Right lobe of liver (tissue), 6 donors: ENCODE data around the gene DNAJB14. TPM values are rescaled to one million over a fixed set of nuclear protein-coding genes. Genes with fewer than 3 reads are reported as not detected.

Experiments used
- ATAC-seq, 4 donors: fragments of 200-7000 bp; cut with Tn5 transposase; one replicate each; pipeline ENCODE4 v1.9.1; 2020; ENCODE audit warnings: mild to moderate bottlenecking in 4 of 4, moderate library complexity in 4 of 4
- DNase-seq, 3 donors: peaks; one replicate each; pipeline ENCODE4 v3.0.0-alpha.2; 2020
- H3K27ac ChIP-seq, 3 donors: fragments of 200-600 bp; one replicate each; pipeline ENCODE4 v1.8.0; 2022
- H3K27me3 ChIP-seq, 2 donors: fragments of 200-600 bp; one replicate each; pipeline ENCODE4 v1.8.0; 2022
- H3K36me3 ChIP-seq, 4 donors: fragments of 200-600 bp; sonication (generic) in 1 of 4; one replicate each; pipeline versions ENCODE4 v1.5.1 to v1.8.0; 2017 to 2022; ENCODE audit warnings: control low read depth in 1 of 4
- H3K4me1 ChIP-seq, 4 donors: fragments of 200-600 bp; sonication (generic) in 1 of 4; one replicate each; pipeline versions ENCODE4 v1.5.1 to v1.8.0; 2017 to 2022; ENCODE audit warnings: control low read depth in 1 of 4
- H3K4me3 ChIP-seq, 3 donors: fragments of 200-600 bp; one replicate each; pipeline ENCODE4 v1.8.0; 2022
- H3K9me3 ChIP-seq, 4 donors: fragments of 200-600 bp; sonication (generic) in 1 of 4; one replicate each; pipeline versions ENCODE4 v1.5.1 to v1.8.0; 2017 to 2022; ENCODE audit warnings: control low read depth in 1 of 4
- POLR2A ChIP-seq: fragments of 450-650 bp; IDR thresholded peaks from one replicate; pipeline ENCODE4 v1.6.1; 2017; ENCODE audit warnings: antibody characterized with exemption, mild to moderate bottlenecking
- WGBS: methylation state at CpG from one replicate; pipeline ENCODE4 v1.1.6; 2018; ENCODE audit warnings: low coverage, low lambda C conversion rate; ENCODE audit not compliant: insufficient coverage; ENCODE audit errors: missing lambda C conversion rate; 5-methylcytosine and 5-hydroxymethylcytosine counted together
- intact Hi-C, 2 donors: fragments of 100-400 bp; cut with DNase I; formaldehyde crosslinking; loops; one replicate each; pipeline versions ENCODE4 v1.11.2 to v1.14.1; 2022
- total RNA-seq, 6 experiments: library from RNA; depleted of rRNA in 2 of 6; stranded (reverse); fragments of >200 nt in 2 of 6; fragmentation: NEBNext Ultra II Directional in 3 of 6; extraction: Animal tissue kit (Norgen Biotek cat#: 25700) in 3 of 6; gene quantifications; one replicate each; pipeline versions ENCODE4 v1.1.0 to v1.2.4, GENCODE V29; 2016 to 2023
- TF ChIP-seq, protein P1 (sequence below), 4 donors: fragments of 200-600 bp in 3 of 4; fragments of 450-650 bp in 1 of 4; IDR thresholded peaks; one replicate each; pipeline versions ENCODE4 v1.5.1 to v1.8.0; 2016 to 2022; ENCODE audit warnings: antibody characterized with exemption in 4 of 4, mild to moderate bottlenecking in 2 of 4
- donor health status: DM: no; HTN: yes; CAD: no.
- donor health status: DM: no; HTN: no; CAD: no.
- donor health status: DM: no; HTN: no; CAD: no.
- donor health status: DM: no; HTN: yes; CAD: no.
- donor health status: DM: no; HTN: yes; CAD: no.

Gene DNAJB14
- total RNA-seq, 6 experiments from 2014 or later, result 12.2 to 16.6 (median 16.1) TPM

GRCh38 chr4:99859618-99860017 is 86.8 kb downstream of the DNAJB14 start:
- Histone ChIP-seq H3K4me1 (no peaks in the 10 kb centered on the region), H3K27me3 (no peaks in the 10 kb centered on the region), H3K27ac (no peak overlapping the region), H3K4me3 (no peak overlapping the region), H3K9me3 (no peaks in the 10 kb centered on the region), H3K36me3 (no peaks in the 10 kb centered on the region)
- TF ChIP-seq, protein P1, sequence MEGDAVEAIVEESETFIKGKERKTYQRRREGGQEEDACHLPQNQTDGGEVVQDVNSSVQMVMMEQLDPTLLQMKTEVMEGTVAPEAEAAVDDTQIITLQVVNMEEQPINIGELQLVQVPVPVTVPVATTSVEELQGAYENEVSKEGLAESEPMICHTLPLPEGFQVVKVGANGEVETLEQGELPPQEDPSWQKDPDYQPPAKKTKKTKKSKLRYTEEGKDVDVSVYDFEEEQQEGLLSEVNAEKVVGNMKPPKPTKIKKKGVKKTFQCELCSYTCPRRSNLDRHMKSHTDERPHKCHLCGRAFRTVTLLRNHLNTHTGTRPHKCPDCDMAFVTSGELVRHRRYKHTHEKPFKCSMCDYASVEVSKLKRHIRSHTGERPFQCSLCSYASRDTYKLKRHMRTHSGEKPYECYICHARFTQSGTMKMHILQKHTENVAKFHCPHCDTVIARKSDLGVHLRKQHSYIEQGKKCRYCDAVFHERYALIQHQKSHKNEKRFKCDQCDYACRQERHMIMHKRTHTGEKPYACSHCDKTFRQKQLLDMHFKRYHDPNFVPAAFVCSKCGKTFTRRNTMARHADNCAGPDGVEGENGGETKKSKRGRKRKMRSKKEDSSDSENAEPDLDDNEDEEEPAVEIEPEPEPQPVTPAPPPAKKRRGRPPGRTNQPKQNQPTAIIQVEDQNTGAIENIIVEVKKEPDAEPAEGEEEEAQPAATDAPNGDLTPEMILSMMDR (IDR thresholded peaks at IDR 0.05), result no peak
- intact Hi-C loops, result no loop called here
- ATAC-seq (no peak), DNase-seq (no peak)
- WGBS, result 83% methylated on average over 2 of the region's 2 CpGs

- H3K27ac ChIP-seq, result no peak overlapping the region
- H3K4me1 ChIP-seq, result no peaks in the 10 kb centered on the region
- H3K27me3 ChIP-seq, result no peaks in the 10 kb centered on the region
- TF ChIP-seq POLR2A, result no peak
- TF ChIP-seq, protein P1 (IDR thresholded peaks at IDR 0.05), result no peak
- 27% methylated on average over 3 of the region's 3 CpGs for WGBS
- H3K36me3 ChIP-seq, result no peaks in the 10 kb centered on the region
- H3K4me3 ChIP-seq, result no peak overlapping the region
- no peak for DNase-seq
- ATAC-seq, result peak in 2 of 4 donors; percentile 29 to 41
- intact Hi-C loops, result no loop called here
- no peaks in the 10 kb centered on the region for H3K9me3 ChIP-seq
Observed at GRCh38 chr4:99857307-99857706, 89.1 kb downstream of the DNAJB14 start.

DNA sequence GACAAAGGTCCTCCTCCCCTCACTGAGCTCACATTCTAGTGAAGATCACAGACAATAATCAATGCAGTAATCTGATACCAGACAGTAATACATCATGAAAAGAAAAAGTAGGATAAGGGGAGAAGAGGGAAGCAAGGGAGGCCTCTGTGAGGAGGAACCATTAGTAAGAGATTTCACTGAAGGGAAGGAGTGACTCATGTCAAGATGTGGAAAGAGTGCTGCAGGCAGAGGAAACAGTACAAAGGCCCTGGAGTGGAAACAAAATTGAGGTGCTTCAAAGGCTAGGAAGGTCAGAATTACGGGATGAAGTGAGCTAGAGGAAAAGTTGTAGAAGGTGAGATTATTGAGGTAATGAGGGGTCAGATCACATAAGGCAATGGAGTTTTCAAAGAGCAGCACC is 90.3 kb downstream of the DNAJB14 start:
- no peak overlapping the region for H3K27ac ChIP-seq
- DNase-seq (no peak), ATAC-seq (peak; percentile 50 to 78 (median 67))
- H3K9me3 ChIP-seq, result no peaks in the 10 kb centered on the region
- no peaks in the 10 kb centered on the region for H3K27me3 ChIP-seq
- TF ChIP-seq, protein P1 (IDR thresholded peaks at IDR 0.05), result no peak
- no peak for TF ChIP-seq POLR2A
- H3K4me1 ChIP-seq, result no peaks in the 10 kb centered on the region
- no peak overlapping the region for H3K4me3 ChIP-seq
- H3K36me3 ChIP-seq, result no peaks in the 10 kb centered on the region
- intact Hi-C loops, result no loop called here
- WGBS, result 29% methylated on average over 1 of the region's 1 CpG

GRCh38 chr4:99855678-99856077 is 90.7 kb downstream of the DNAJB14 start:
- WGBS, result 36% methylated on average over 1 of the region's 1 CpG
- TF ChIP-seq, protein P1 (IDR thresholded peaks at IDR 0.05), result no peak
- no peak for TF ChIP-seq POLR2A
- Histone ChIP-seq H3K9me3 (no peaks in the 10 kb centered on the region), H3K27ac (no peak overlapping the region), H3K36me3 (no peaks in the 10 kb centered on the region), H3K4me1 (no peaks in the 10 kb centered on the region), H3K4me3 (no peak overlapping the region), H3K27me3 (no peaks in the 10 kb centered on the region)
- ATAC-seq (peak; percentile 36 to 71 (median 61)), DNase-seq (no peak)
- intact Hi-C loops, result no loop called here

- Histone ChIP-seq H3K27me3 (no peaks in the 10 kb centered on the region), H3K4me1 (no peaks in the 10 kb centered on the region), H3K36me3 (no peaks in the 10 kb centered on the region), H3K4me3 (no peak overlapping the region), H3K9me3 (no peaks in the 10 kb centered on the region), H3K27ac (no peak overlapping the region)
- no peak for ATAC-seq
- WGBS, result 26% methylated on average over 1 of the region's 1 CpG
- no peak for DNase-seq
- intact Hi-C loops, result no loop called here
- TF ChIP-seq POLR2A, result no peak
- TF ChIP-seq, protein P1 (IDR thresholded peaks at IDR 0.05), result no peak
Observed at GRCh38 chr4:99853999-99854398, 92.4 kb downstream of the DNAJB14 start.
